DLD1 (cell line): ENCODE measurements around the gene ABCC6.
"Not testable (repeated sequence)": the region's sequence is repeated elsewhere in the genome, so short reads cannot be mapped to it uniquely, and the experiment has no call there.

Experiments used
- in situ Hi-C: cut with HindIII; loops from 2 replicates; pipeline ENCODE4 v1.10.0; 2017; ENCODE audit warnings: low sequenced_read_pairs

ABCC6 gene

GRCh38 chr16:16190966-16191365 lies 32.3 kb downstream of the ABCC6 start:
- in situ Hi-C loops = not testable (repeated sequence)

GRCh38 chr16:16190546-16190945 lies 32.7 kb downstream of the ABCC6 start:
- in situ Hi-C loops = no loop called here

- in situ Hi-C loops = no loop called here
Observed at GRCh38 chr16:16189842-16190241, 33.5 kb downstream of the ABCC6 start.

GRCh38 chr16:16188827-16189226 lies 34.5 kb downstream of the ABCC6 start:
- in situ Hi-C loops = no loop called here

GRCh38 chr16:16186820-16187219 lies 36.5 kb downstream of the ABCC6 start:
- in situ Hi-C loops = no loop called here

- in situ Hi-C loops = no loop called here
Observed at GRCh38 chr16:16185095-16185494, 38.2 kb downstream of the ABCC6 start.

- in situ Hi-C loops = no loop called here
Observed at GRCh38 chr16:16184594-16184993, 38.7 kb downstream of the ABCC6 start.

- in situ Hi-C loops = no loop called here
Observed at GRCh38 chr16:16183562-16183961, 39.7 kb downstream of the ABCC6 start.

- in situ Hi-C loops = no loop called here
Observed at GRCh38 chr16:16182918-16183317, 40.4 kb downstream of the ABCC6 start.

GRCh38 chr16:16181748-16182147 lies 41.5 kb downstream of the ABCC6 start:
- in situ Hi-C loops = not testable (repeated sequence)

- in situ Hi-C loops = no loop called here
Observed at GRCh38 chr16:16178455-16179162, 44.7 kb downstream of the ABCC6 start.

GRCh38 chr16:16176328-16176727 lies 47.0 kb downstream of the ABCC6 start:
- in situ Hi-C loops = no loop called here

- in situ Hi-C loops = no loop called here
Observed at GRCh38 chr16:16175296-16175695, 48.0 kb downstream of the ABCC6 start.

GRCh38 chr16:16172991-16173390 lies 50.3 kb downstream of the ABCC6 start:
- in situ Hi-C loops = no loop called here

GRCh38 chr16:16171332-16171919 lies 51.9 kb downstream of the ABCC6 start:
- in situ Hi-C loops = no loop called here

- in situ Hi-C loops = no loop called here
Observed at GRCh38 chr16:16169615-16170014, 53.7 kb downstream of the ABCC6 start.

- in situ Hi-C loops = no loop called here
Observed at GRCh38 chr16:16168431-16168830, 54.9 kb downstream of the ABCC6 start.

- in situ Hi-C loops = no loop called here
Observed at GRCh38 chr16:16167927-16168326, 55.4 kb downstream of the ABCC6 start.

- in situ Hi-C loops = no loop called here
Observed at GRCh38 chr16:16166949-16167348, 56.3 kb downstream of the ABCC6 start.

GRCh38 chr16:16166085-16166484 lies 57.2 kb downstream of the ABCC6 start:
- in situ Hi-C loops = no loop called here

GRCh38 chr16:16164243-16164642 lies 59.1 kb downstream of the ABCC6 start:
- in situ Hi-C loops = no loop called here

GRCh38 chr16:16163571-16163970 lies 59.7 kb downstream of the ABCC6 start:
- in situ Hi-C loops = no loop called here

- in situ Hi-C loops = no loop called here
Observed at GRCh38 chr16:16163109-16163508, 60.2 kb downstream of the ABCC6 start.
